Keratinocyte (primary cell): ENCODE measurements around the gene POGZ. TPM values are rescaled to one million over a fixed set of nuclear protein-coding genes. Genes with fewer than 3 reads are reported as not detected.

Experiments used
- DNase-seq: peaks from one replicate; pipeline ENCODE4 v3.0.0-alpha.2; 2011; ENCODE audit warnings: low read depth, missing footprints, low spot score
- FAIRE-seq: peaks from 2 replicates; lab custom pipeline; 2011; peaks lifted over from hg19 to GRCh38; lab: Jason Lieb, UNC
- H2AFZ ChIP-seq: 2 replicates; pipeline ENCODE4 v1.6.0; 2012; ENCODE audit warnings: low read length, control low read depth, inconsistent platforms; ENCODE audit not compliant: control insufficient read depth
- H3K27ac ChIP-seq: 2 replicates; pipeline ENCODE4 v1.5.1; 2011; ENCODE audit warnings: low read length; ENCODE audit not compliant: control insufficient read depth, insufficient read depth
- H3K27me3 ChIP-seq: 3 replicates; pipeline ENCODE4 v1.6.0; 2011; ENCODE audit warnings: low read length; ENCODE audit not compliant: control insufficient read depth, insufficient read depth; ENCODE audit errors: extremely low read depth
- H3K36me3 ChIP-seq, 2 experiments: 2 replicates in 1 of 2; 3 replicates in 1 of 2; pipeline ENCODE4 v1.5.1; 2011; ENCODE audit warnings: low read length in 2 of 2, mild to moderate bottlenecking in 1 of 2; ENCODE audit not compliant: control insufficient read depth in 2 of 2, insufficient read depth in 2 of 2; ENCODE audit errors: extremely low read depth in 1 of 2
- H3K4me1 ChIP-seq: 3 replicates; pipeline ENCODE4 v1.5.1; 2011; ENCODE audit warnings: low read length; ENCODE audit not compliant: control insufficient read depth, insufficient read depth; ENCODE audit errors: extremely low read depth
- H3K4me2 ChIP-seq: 3 replicates; pipeline ENCODE4 v1.6.0; 2011; ENCODE audit warnings: low read depth, low read length; ENCODE audit not compliant: control insufficient read depth, insufficient read depth; ENCODE audit errors: extremely low read depth
- H3K4me3 ChIP-seq, 3 experiments: fragments of 200-600 bp in 1 of 3; sonication (generic) in 1 of 3; 2 replicates in 2 of 3; 3 replicates in 1 of 3; pipeline ENCODE4 v1.5.1; 2011 to 2016; ENCODE audit warnings: low read length in 3 of 3, mild to moderate bottlenecking in 3 of 3, control low read depth in 2 of 3, inconsistent platforms in 1 of 3, low read depth in 1 of 3, mixed read lengths in 1 of 3, mixed run types in 1 of 3, moderate library complexity in 1 of 3; ENCODE audit not compliant: control insufficient read depth in 2 of 3, insufficient read depth in 2 of 3; ENCODE audit errors: extremely low read depth in 1 of 3
- H3K79me2 ChIP-seq: 2 replicates; pipeline ENCODE4 v1.6.0; 2012; ENCODE audit warnings: low read length; ENCODE audit not compliant: control insufficient read depth, insufficient read depth
- H3K9ac ChIP-seq: 3 replicates; pipeline ENCODE4 v1.6.0; 2011; ENCODE audit warnings: low read length; ENCODE audit not compliant: control insufficient read depth, insufficient read depth; ENCODE audit errors: extremely low read depth
- H3K9me1 ChIP-seq: 3 replicates; pipeline ENCODE4 v1.6.0; 2011; ENCODE audit warnings: low read length; ENCODE audit not compliant: control insufficient read depth, insufficient read depth; ENCODE audit errors: extremely low read depth
- H3K9me3 ChIP-seq: 2 replicates; pipeline ENCODE4 v1.5.1; 2012; ENCODE audit warnings: low read depth, low read length; ENCODE audit not compliant: control insufficient read depth
- H4K20me1 ChIP-seq: 3 replicates; pipeline ENCODE4 v1.6.0; 2011; ENCODE audit warnings: low read length; ENCODE audit not compliant: control insufficient read depth, insufficient read depth; ENCODE audit errors: extremely low read depth
- CTCF ChIP-seq, 3 experiments: IDR thresholded peaks in 1 of 3; conservative IDR thresholded peaks in 1 of 3; optimal IDR thresholded peaks in 1 of 3; 2 replicates in 2 of 3; 3 replicates in 1 of 3; pipeline versions ENCODE3 to v1.5.1; 2011; ENCODE audit warnings: low read length in 3 of 3, mild to moderate bottlenecking in 3 of 3, moderate library complexity in 2 of 3, control low read depth in 1 of 3, inconsistent platforms in 1 of 3; ENCODE audit not compliant: insufficient read depth in 2 of 3; ENCODE audit errors: extremely low read depth in 1 of 3
- EZH2 ChIP-seq: IDR thresholded peaks from one replicate; pipeline ENCODE4 v1.6.1; 2012; ENCODE audit warnings: inconsistent platforms, mild to moderate bottlenecking, low read length, moderate library complexity
- dilution Hi-C: fragments of 300-500 bp; cut with MboI; formaldehyde crosslinking; loops from one replicate; pipeline ENCODE4 v1.7.0; 2020; ENCODE audit warnings: low sequenced_read_pairs; ENCODE audit not compliant: extremely low pct_ligation_motif_present
- polyA plus RNA-seq, 5 experiments: library from polyadenylated mRNA; depleted of rRNA in 3 of 5; stranded (reverse) in 3 of 5; stranded (forward) in 1 of 5; unstranded in 1 of 5; fragments of >200 nt; gene quantifications; 1 replicate in 1 of 5; 2 replicates in 3 of 5; 3 replicates in 1 of 5; pipeline versions ENCODE4 v1.2.1 to v1.2.3, GENCODE V29; 2011 to 2012; ENCODE audit warnings: missing spikeins in 2 of 5, low read depth in 1 of 5, low replicate concordance in 1 of 5

POGZ gene
- polyA plus RNA-seq, 1 donor (not counting 4 experiments of a cell fraction or from before 2014, with no cell fraction given): 29.9 TPM

GRCh38 chr1:151372058-151372934 lies 87.0 kb downstream of the POGZ start, which contains the start of gene SELENBP1:
Gene SELENBP1 (minus strand): TSS chr1:151372705. CDS start chr1:151372641, 64 bp downstream.
- TF ChIP-seq CTCF (optimal IDR thresholded peaks at IDR 0.05 in 1 of 3, IDR thresholded peaks at IDR 0.05 in 1 of 3, conservative IDR thresholded peaks at IDR 0.05 in 1 of 3; ENCODE audit: extremely low read depth in 1 of 3, insufficient read depth in 2 of 3, low read length in 3 of 3): no peak
- no peak for TF ChIP-seq EZH2
- H3K4me1 ChIP-seq: peaks cover 4% of the 10 kb centered on the region
- no peaks in the 10 kb centered on the region for H4K20me1 ChIP-seq
- H3K79me2 ChIP-seq: no peaks in the 10 kb centered on the region
- H3K9me1 ChIP-seq: no peaks in the 10 kb centered on the region
- DNase-seq (no peak), FAIRE-seq (no peak)
- no peak within 1 kb of the TSS for H2AFZ ChIP-seq
- H3K27ac ChIP-seq: no peak within 1 kb of the TSS
- no peaks in the 10 kb centered on the region for H3K27me3 ChIP-seq
- no peaks in the 10 kb centered on the region for H3K9me3 ChIP-seq
- H3K9ac ChIP-seq: no peak within 1 kb of the TSS
- dilution Hi-C loops: no loop called here
- no peaks in the 10 kb centered on the region for H3K36me3 ChIP-seq
- H3K4me2 ChIP-seq: peak within 1 kb of the TSS; percentile 33
- no peak within 1 kb of the TSS for H3K4me3 ChIP-seq

GRCh38 chr1:151371370-151372057 lies 87.8 kb downstream of the POGZ start:
- dilution Hi-C loops: no loop called here
- H3K4me2 ChIP-seq: no peak overlapping the region
- H3K79me2 ChIP-seq: no peaks in the 10 kb centered on the region
- no peak overlapping the region for H3K4me3 ChIP-seq
- no peak for TF ChIP-seq EZH2
- no peak for TF ChIP-seq CTCF (optimal IDR thresholded peaks at IDR 0.05 in 1 of 3, IDR thresholded peaks at IDR 0.05 in 1 of 3, conservative IDR thresholded peaks at IDR 0.05 in 1 of 3; ENCODE audit: extremely low read depth in 1 of 3, insufficient read depth in 2 of 3, low read length in 3 of 3)
- H3K9me1 ChIP-seq: no peaks in the 10 kb centered on the region
- H3K36me3 ChIP-seq: no peaks in the 10 kb centered on the region
- no peaks in the 10 kb centered on the region for H4K20me1 ChIP-seq
- no peak overlapping the region for H3K27ac ChIP-seq
- DNase-seq (no peak), FAIRE-seq (no peak)
- no peak overlapping the region for H3K9ac ChIP-seq
- no peaks in the 10 kb centered on the region for H3K9me3 ChIP-seq
- H3K27me3 ChIP-seq: no peaks in the 10 kb centered on the region
- H3K4me1 ChIP-seq: peaks cover 4% of the 10 kb centered on the region
- H2AFZ ChIP-seq: no peak overlapping the region
